Tibial artery (tissue), 4 donors: ENCODE results near the gene MAPK8IP2.

Experiments used
- DNase-seq, 2 donors: peaks; one replicate each; pipeline ENCODE4 v3.0.0-alpha.2; 2019
- H3K27ac ChIP-seq, 2 donors: fragments of 200-600 bp; sonication (generic) in 1 of 2; 1 replicate in 1 of 2; 2 replicates in 1 of 2; pipeline ENCODE4 v1.5.1; 2018 to 2019; ENCODE audit warnings: mild to moderate bottlenecking in 1 of 2
- H3K27me3 ChIP-seq, 2 donors: fragments of 200-600 bp; sonication (generic) in 1 of 2; one replicate each; pipeline versions ENCODE4 v1.5.1 to v1.6.0; 2016 to 2019
- H3K36me3 ChIP-seq, 3 donors: fragments of 200-600 bp; sonication (generic) in 2 of 3; one replicate each; pipeline ENCODE4 v1.5.1; 2016 to 2019; ENCODE audit warnings: mild to moderate bottlenecking in 2 of 3
- H3K4me1 ChIP-seq, 4 donors: fragments of 200-600 bp; sonication (generic) in 2 of 4; 1 replicate in 3 of 4; 2 replicates in 1 of 4; pipeline ENCODE4 v1.5.1; 2016 to 2019
- H3K4me3 ChIP-seq, 2 donors: fragments of 200-600 bp; sonication (generic) in 1 of 2; 1 replicate in 1 of 2; 2 replicates in 1 of 2; pipeline ENCODE4 v1.5.1; 2018 to 2019; ENCODE audit warnings: mild to moderate bottlenecking in 2 of 2
- H3K9me3 ChIP-seq, 3 donors: fragments of 200-600 bp; sonication (generic) in 1 of 3; one replicate each; pipeline ENCODE4 v1.5.1; 2016 to 2019
- intact Hi-C: fragments of 100-400 bp; cut with DNase I; formaldehyde crosslinking; loops from one replicate; pipeline ENCODE4 v1.15.0; 2023; ENCODE audit warnings: low total_unique reads
- TF ChIP-seq, protein P1 (sequence below), 2 experiments: fragments of 200-600 bp in 1 of 2; fragments of 450-650 bp in 1 of 2; IDR thresholded peaks; one replicate each; pipeline ENCODE4 v1.5.1; 2017 to 2019; ENCODE audit warnings: antibody characterized with exemption in 2 of 2, mild to moderate bottlenecking in 1 of 2, moderate library complexity in 1 of 2

MAPK8IP2 gene

DNA sequence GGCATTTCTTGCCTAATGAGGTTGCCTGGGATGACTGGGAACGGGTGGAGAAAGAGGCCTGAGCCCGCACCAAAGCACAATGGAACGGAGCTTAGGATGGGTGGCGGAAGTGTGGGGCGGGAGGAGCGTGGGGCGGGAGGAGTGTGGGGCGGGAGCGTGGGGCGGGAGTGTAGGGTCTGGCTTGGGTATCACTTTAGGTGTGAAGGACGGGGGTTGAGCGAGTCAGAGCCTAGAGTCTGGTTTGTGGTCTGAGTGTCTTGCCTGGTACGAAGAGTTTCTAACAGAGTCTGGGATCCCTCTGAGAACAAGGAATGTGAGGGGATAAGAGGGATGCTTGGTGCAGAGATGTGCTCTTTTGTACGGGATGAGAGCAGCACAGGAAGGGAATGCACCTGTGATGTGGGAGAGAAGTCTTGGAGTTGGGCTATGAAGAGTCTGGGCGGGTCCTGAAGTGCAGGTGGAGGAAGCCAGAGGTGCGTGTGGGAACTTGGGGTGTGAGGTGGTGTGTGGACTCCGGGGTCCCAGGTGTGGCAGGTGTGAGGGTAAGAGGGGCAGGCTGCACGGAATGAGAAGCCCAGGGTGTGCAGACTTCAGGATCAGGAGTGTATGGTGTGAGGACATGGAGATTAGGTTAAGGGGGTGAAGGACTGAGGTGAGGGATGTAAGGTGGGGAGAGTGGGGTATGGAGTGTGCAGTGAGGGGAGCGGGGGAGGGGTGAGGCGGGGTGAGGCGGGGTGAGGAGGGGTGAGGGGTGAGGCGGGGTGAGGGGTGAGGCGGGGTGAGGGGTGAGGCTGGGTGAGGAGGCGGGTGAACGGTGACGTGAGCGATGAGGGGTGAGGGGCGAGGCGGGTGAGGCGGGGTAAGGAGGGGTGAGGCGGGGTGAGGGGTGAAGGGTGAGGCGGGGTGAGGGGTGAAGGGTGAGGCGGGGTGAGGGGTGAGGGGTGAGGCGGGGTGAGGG lies 38.9 kb upstream of the MAPK8IP2 start:
- no peak for DNase-seq
- no peak overlapping the region for H3K4me3 ChIP-seq
- H3K27me3 ChIP-seq, result peaks cover 0 to 12% of the 10 kb centered on the region in 2 donors
- H3K27ac ChIP-seq, result no peak overlapping the region
- H3K4me1 ChIP-seq, result peaks cover 0 to 11% (median 7%) of the 10 kb centered on the region in 4 donors
- intact Hi-C loops, result no loop called here
- H3K36me3 ChIP-seq, result no peaks in the 10 kb centered on the region
- TF ChIP-seq, protein P1, sequence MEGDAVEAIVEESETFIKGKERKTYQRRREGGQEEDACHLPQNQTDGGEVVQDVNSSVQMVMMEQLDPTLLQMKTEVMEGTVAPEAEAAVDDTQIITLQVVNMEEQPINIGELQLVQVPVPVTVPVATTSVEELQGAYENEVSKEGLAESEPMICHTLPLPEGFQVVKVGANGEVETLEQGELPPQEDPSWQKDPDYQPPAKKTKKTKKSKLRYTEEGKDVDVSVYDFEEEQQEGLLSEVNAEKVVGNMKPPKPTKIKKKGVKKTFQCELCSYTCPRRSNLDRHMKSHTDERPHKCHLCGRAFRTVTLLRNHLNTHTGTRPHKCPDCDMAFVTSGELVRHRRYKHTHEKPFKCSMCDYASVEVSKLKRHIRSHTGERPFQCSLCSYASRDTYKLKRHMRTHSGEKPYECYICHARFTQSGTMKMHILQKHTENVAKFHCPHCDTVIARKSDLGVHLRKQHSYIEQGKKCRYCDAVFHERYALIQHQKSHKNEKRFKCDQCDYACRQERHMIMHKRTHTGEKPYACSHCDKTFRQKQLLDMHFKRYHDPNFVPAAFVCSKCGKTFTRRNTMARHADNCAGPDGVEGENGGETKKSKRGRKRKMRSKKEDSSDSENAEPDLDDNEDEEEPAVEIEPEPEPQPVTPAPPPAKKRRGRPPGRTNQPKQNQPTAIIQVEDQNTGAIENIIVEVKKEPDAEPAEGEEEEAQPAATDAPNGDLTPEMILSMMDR (IDR thresholded peaks at IDR 0.05), result no peak
- no peaks in the 10 kb centered on the region for H3K9me3 ChIP-seq

DNA sequence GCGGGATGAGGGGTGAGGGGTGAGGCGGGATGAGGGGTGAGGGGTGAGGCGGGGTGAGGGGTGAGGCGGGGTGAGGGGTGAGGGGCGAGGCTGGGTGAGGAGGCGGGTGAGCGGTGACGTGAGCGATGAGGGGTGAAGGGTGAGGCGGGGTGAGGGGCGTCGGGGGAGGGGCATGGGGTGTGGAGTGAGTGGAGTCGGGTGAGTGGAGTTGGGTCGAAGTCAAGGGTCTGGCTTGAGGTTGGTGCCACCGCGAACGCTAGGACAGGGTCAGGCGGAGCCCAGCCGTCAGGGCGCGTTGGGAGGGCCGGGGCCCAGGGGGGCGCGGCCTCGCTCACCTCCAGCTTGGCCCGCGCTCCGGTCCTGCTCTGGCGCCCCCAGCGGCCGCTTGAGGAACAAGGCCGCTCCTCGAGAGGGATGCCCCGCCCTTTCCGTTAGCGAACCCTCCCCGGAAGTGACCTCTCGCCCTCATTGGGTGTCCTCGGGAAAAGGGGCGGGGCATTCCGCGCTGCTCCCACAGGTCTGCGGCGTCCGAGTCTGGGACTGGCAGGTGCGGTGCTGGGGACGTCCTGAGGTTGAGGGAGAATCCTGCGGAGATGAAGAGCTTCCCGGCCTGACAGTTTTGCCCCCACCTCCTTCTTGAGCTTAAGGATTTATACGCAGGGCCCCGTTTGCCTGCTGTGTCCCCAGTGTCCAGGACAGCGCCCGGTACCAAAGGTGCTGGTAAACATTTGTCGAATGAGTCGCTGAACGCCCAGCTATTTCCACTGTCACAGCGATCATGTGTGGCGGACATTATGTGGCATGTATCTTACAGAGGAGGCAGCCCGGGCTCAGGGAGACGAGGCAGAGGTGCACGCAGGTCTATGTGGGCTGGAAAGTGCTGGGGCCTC lies 37.8 kb upstream of the MAPK8IP2 start, which contains the start of gene SYCE3:
TSS of gene SYCE3 (minus strand) at position 397 of the 890 bp plus-strand sequence. CDS start 6,514 bp downstream, outside the sequence.
- TF ChIP-seq, protein P1 (IDR thresholded peaks at IDR 0.05), result peak; percentile 92 to 97
- intact Hi-C loops, result no loop called here
- no peaks in the 10 kb centered on the region for H3K36me3 ChIP-seq

GRCh38 chr22:50563413-50564160 lies 37.0 kb upstream of the MAPK8IP2 start:
- Histone ChIP-seq H3K27ac (peak overlapping the region in 1 of 2 donors; percentile 25), H3K4me1 (peaks cover 0 to 11% (median 7%) of the 10 kb centered on the region in 4 donors), H3K4me3 (peak overlapping the region; percentile 52 to 64), H3K9me3 (no peaks in the 10 kb centered on the region), H3K36me3 (peaks cover 0 to 2% (median 0%) of the 10 kb centered on the region in 3 donors), H3K27me3 (peaks cover 0 to 4% of the 10 kb centered on the region in 2 donors)
- TF ChIP-seq, protein P1 (IDR thresholded peaks at IDR 0.05), result no peak
- intact Hi-C loops, result no loop called here
- DNase-seq, result no peak

More for the DNA sequence above, 37.8 kb upstream of the MAPK8IP2 start, which contains the start of gene SYCE3:
- peaks cover 0 to 10% of the 10 kb centered on the region in 2 donors for H3K27me3 ChIP-seq
- H3K4me3 ChIP-seq, result peak within 1 kb of the TSS; percentile 52 to 64
- no peaks in the 10 kb centered on the region for H3K9me3 ChIP-seq
- peak; percentile 95 to 97 for DNase-seq
- peak within 1 kb of the TSS in 1 of 2 donors; percentile 25 for H3K27ac ChIP-seq
- peaks cover 0 to 11% (median 7%) of the 10 kb centered on the region in 4 donors for H3K4me1 ChIP-seq

GRCh38 chr22:50564289-50564688 lies 36.3 kb upstream of the MAPK8IP2 start:
- Histone ChIP-seq H3K27me3 (peaks cover 0 to 3% of the 10 kb centered on the region in 2 donors), H3K9me3 (no peaks in the 10 kb centered on the region), H3K4me3 (no peak overlapping the region), H3K27ac (no peak overlapping the region), H3K36me3 (peaks cover 0 to 9% (median 0%) of the 10 kb centered on the region in 3 donors), H3K4me1 (peaks cover 0 to 11% (median 7%) of the 10 kb centered on the region in 4 donors)
- DNase-seq, result no peak
- intact Hi-C loops, result no loop called here
- TF ChIP-seq, protein P1 (IDR thresholded peaks at IDR 0.05), result no peak
